KMS-11 (cell line): ENCODE measurements around the gene ADGRD1.

Experiments
- H2AFZ ChIP-seq: fragments of 200-600 bp; sonication (generic); 2 replicates; pipeline ENCODE4 v1.6.1; 2016; ENCODE audit warnings: antibody characterized with exemption, mixed run types, low read depth
- H3K27ac ChIP-seq: fragments of 200-600 bp; sonication (generic); 2 replicates; pipeline ENCODE4 v1.6.1; 2016; ENCODE audit warnings: mild to moderate bottlenecking, mixed run types
- H3K27me3 ChIP-seq: fragments of 200-600 bp; sonication (generic); 2 replicates; pipeline ENCODE4 v1.6.1; 2017; ENCODE audit warnings: mild to moderate bottlenecking, low read depth, mixed run types, moderate library complexity; ENCODE audit not compliant: insufficient read depth
- H3K36me3 ChIP-seq: fragments of 200-600 bp; sonication (generic); 2 replicates; pipeline ENCODE4 v1.6.1; 2017; ENCODE audit warnings: mild to moderate bottlenecking, mixed run types; ENCODE audit not compliant: insufficient read depth
- H3K4me1 ChIP-seq: fragments of 200-600 bp; sonication (generic); 2 replicates; pipeline ENCODE4 v1.6.1; 2016; ENCODE audit warnings: mild to moderate bottlenecking, low read depth, mixed run types; ENCODE audit not compliant: poor library complexity, severe bottlenecking
- H3K4me2 ChIP-seq: fragments of 200-600 bp; sonication (generic); 2 replicates; pipeline ENCODE4 v1.7.0; 2016; ENCODE audit warnings: mild to moderate bottlenecking, mixed run types
- H3K4me3 ChIP-seq: fragments of 200-600 bp; sonication (generic); IDR thresholded peaks from 2 replicates; pipeline ENCODE4 v1.6.1; 2017; ENCODE audit warnings: low read depth, low read length, mixed read lengths; ENCODE audit not compliant: insufficient read depth
- H3K79me2 ChIP-seq: fragments of 200-600 bp; sonication (generic); 2 replicates; pipeline ENCODE4 v1.6.1; 2016; ENCODE audit warnings: low read depth, mixed run types; ENCODE audit not compliant: insufficient read depth
- H3K9ac ChIP-seq: fragments of 200-600 bp; sonication (generic); 2 replicates; pipeline ENCODE4 v1.6.1; 2016; ENCODE audit warnings: mild to moderate bottlenecking, mixed run types
- H4K20me1 ChIP-seq: fragments of 200-600 bp; sonication (generic); 2 replicates; pipeline ENCODE4 v1.6.1; 2016; ENCODE audit warnings: mild to moderate bottlenecking, mixed run types; ENCODE audit not compliant: insufficient read depth
- CTCF ChIP-seq: fragments of 200-600 bp; sonication (generic); conservative IDR thresholded peaks from 2 replicates; pipeline ENCODE4 v1.6.1; 2017; ENCODE audit warnings: low read depth, mild to moderate bottlenecking, antibody characterized with exemption, low read length, moderate library complexity, mixed read lengths

The ADGRD1 gene

GRCh38 chr12:131057211-131057721, 103.6 kb downstream of the ADGRD1 start:
- Histone ChIP-seq H3K79me2 (no peaks in the 10 kb centered on the region), H3K36me3 (no peaks in the 10 kb centered on the region), H3K4me2 (no peak overlapping the region), H2AFZ (no peak overlapping the region), H3K27me3 (no peaks in the 10 kb centered on the region; the same call in 1 of the 2 replicates), H4K20me1 (no peaks in the 10 kb centered on the region), H3K27ac (no peak overlapping the region), H3K4me1 (no peaks in the 10 kb centered on the region), H3K4me3 (no peak overlapping the region), H3K9ac (no peak overlapping the region)
- no peak for TF ChIP-seq CTCF

GRCh38 chr12:131057722-131058515, 104.2 kb downstream of the ADGRD1 start:
- Histone ChIP-seq H3K27ac (no peak overlapping the region), H3K4me2 (no peak overlapping the region), H3K36me3 (no peaks in the 10 kb centered on the region), H2AFZ (no peak overlapping the region), H4K20me1 (no peaks in the 10 kb centered on the region), H3K4me1 (no peaks in the 10 kb centered on the region), H3K27me3 (no peaks in the 10 kb centered on the region; the same call in 1 of the 2 replicates), H3K4me3 (no peak overlapping the region), H3K9ac (no peak overlapping the region), H3K79me2 (no peaks in the 10 kb centered on the region)
- no peak for TF ChIP-seq CTCF

GRCh38 chr12:131058700-131059099, 105.0 kb downstream of the ADGRD1 start:
- Histone ChIP-seq H3K27ac (no peak overlapping the region), H4K20me1 (no peaks in the 10 kb centered on the region), H3K9ac (no peak overlapping the region), H3K4me3 (no peak overlapping the region), H3K36me3 (no peaks in the 10 kb centered on the region), H2AFZ (no peak overlapping the region), H3K79me2 (no peaks in the 10 kb centered on the region), H3K27me3 (no peaks in the 10 kb centered on the region; the same call in 1 of the 2 replicates), H3K4me2 (no peak overlapping the region), H3K4me1 (no peaks in the 10 kb centered on the region)
- TF ChIP-seq CTCF: no peak

- Histone ChIP-seq H3K27me3 (no peaks in the 10 kb centered on the region; the same call in 1 of the 2 replicates), H3K4me3 (no peak overlapping the region), H3K9ac (no peak overlapping the region), H2AFZ (no peak overlapping the region), H3K79me2 (no peaks in the 10 kb centered on the region), H3K27ac (no peak overlapping the region), H3K4me2 (no peak overlapping the region), H4K20me1 (no peaks in the 10 kb centered on the region), H3K4me1 (no peaks in the 10 kb centered on the region), H3K36me3 (no peaks in the 10 kb centered on the region)
- no peak for TF ChIP-seq CTCF
These were observed 106.5 kb downstream of the ADGRD1 start for GRCh38 chr12:131060011-131060703.
